HG03280 (cell line): Measurements from ENCODE around the gene ARF1.
A peak's percentile ranks its signal among the peaks of the same experiment; 100 is the strongest.

Experiments
- ATAC-seq: cut with Tn5 transposase; IDR thresholded peaks from one replicate; pipeline ENCODE4 v1.9.1; 2021; ENCODE audit warnings: mild to moderate bottlenecking, moderate library complexity; ENCODE audit not compliant: unreplicated experiment

ARF1 gene

DNA sequence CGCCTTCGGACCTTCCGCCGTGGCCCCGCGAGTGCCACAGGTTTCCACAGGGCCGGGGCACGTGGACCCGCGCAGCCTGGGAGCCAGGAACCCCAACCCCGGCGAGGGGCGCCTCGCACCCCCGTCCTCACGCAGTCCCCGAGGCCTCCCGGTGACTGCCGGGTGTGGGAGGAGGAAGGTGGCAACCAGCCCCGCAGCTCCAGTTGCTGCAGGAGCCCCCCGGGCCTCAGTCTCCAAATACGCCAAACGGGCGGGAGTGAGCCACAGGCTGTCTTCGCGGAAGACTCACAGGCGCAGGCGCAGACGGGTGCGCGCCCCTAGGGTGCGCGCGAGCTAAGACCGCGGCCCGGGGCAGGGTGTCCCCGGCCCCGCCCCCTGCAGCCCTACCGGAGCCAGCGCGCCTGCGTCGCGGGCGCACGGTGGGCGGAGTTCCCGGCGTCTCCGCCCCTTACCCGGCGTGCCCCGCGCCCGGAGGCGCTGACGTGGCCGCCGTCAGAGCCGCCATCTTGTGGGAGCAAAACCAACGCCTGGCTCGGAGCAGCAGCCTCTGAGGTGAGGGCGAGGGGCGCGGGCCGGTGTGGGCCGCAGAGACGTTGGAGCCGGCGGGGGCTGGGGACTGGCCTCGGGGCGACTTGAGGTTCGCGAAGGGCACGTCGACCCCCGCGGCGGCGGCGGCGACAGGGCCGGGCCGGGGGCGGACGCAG is at the start of gene ARF1:
ARF1 (plus strand) TSS at position 495 of the 704 bp plus-strand sequence. CDS start 14,407 bp downstream, outside the sequence.
- peak; percentile 82 for ATAC-seq

DNA sequence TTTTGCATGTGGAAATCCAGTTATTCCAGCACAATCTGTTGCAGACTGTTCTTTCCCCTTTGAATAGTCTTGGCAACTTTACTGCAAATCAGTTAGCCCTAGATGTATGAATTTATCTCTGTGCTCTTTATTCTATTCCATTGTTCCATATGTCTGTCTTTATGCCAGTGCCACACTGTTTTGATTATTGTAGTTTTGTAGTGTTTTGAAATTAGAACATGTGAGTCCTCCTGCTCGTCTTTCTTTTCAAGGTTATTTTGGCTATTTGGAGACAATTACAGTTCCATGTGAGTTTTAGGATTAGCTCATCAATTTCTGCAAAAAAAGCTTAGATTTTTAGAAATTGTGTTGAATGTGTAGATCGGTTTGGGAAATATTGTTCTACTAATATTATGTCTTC is 49.1 kb upstream of the ARF1 start:
- ATAC-seq: no peak

DNA sequence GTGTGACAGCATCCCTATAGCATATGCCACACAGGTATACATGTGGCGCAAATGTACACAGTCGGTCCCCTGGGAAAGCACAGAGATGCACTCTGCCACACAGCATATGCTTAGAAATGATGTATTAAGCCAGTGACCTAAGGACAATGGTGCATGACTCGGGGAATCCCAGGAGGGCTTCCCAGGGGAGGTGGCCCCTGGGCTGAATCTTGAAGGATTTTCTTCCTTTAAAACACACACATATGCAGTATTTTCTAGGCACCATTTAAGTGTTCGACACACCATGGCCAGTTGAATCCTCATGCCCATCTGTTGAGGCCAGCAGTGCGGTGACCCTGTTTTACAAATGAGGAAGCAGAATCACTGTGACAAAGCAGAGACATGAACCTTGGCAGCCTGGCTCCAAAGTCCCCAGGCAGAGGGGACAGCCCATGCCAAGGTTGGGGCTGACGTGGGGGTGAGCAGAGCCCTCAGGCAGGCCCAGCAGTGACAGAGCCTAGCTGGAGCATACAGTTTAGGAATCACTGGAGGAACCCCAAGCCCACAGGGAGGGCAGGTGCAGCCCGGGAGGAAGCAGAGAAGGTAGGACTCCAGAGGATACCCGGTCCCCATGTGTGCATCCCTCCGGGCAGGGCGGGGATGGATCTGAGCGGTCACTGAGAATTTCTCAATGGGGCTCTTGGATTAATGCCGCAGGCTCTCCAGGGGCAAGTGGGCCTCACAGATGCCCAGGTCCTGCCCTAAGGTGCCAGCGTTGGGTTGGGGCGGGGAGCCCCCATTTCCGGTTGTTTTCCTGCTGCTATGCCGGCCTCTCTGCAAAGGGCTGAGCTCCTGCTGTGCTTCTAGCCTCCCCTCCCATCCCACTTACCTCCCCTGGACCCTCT is 47.3 kb upstream of the ARF1 start:
- no peak for ATAC-seq

DNA sequence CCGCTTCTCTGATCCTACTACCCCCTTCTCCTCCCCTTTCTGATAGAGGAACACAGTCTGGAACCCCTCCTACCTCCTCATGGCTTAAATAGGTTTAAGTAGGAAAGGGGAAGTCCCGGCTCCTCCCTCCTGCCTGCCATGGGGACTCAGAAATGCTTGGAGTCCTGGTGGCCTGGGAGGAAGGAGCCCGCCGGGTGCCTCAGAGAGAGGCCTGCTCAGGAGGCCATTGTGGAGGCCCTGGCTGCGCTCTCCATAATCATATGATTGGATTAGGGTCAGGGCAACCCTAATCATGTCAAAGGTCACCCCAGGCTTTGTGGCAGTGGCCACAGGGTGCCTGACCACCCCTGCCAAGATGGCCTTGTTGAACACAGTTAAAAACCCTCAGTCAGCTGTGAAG is 46.7 kb upstream of the ARF1 start:
- ATAC-seq: no peak

DNA sequence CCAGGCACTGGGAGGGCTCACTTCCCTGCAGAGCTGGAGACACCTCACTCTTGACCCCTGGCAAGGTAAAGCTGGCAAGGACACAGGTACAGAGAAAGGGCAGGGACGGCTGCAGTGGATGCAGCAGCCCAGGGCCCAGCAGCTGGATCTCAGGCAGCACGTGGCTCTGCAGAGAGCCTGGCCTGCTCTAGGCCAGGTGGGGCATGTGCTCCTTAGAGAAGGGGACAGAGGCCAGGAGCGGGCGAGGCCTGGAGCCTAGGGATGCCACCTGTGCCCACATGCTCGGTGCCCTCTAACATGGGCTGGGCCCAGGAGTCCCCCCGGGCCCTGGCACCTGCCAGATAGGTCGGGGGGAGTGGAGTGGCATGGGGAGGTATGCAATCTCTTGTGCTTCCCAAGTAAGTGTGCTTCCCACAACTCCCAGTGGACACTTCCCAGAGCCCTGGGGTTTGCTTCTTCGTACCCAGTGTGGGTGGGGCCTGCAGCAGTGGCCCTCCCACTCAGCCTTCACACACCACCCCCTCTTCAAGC is 45.7 kb upstream of the ARF1 start:
- no peak for ATAC-seq

DNA sequence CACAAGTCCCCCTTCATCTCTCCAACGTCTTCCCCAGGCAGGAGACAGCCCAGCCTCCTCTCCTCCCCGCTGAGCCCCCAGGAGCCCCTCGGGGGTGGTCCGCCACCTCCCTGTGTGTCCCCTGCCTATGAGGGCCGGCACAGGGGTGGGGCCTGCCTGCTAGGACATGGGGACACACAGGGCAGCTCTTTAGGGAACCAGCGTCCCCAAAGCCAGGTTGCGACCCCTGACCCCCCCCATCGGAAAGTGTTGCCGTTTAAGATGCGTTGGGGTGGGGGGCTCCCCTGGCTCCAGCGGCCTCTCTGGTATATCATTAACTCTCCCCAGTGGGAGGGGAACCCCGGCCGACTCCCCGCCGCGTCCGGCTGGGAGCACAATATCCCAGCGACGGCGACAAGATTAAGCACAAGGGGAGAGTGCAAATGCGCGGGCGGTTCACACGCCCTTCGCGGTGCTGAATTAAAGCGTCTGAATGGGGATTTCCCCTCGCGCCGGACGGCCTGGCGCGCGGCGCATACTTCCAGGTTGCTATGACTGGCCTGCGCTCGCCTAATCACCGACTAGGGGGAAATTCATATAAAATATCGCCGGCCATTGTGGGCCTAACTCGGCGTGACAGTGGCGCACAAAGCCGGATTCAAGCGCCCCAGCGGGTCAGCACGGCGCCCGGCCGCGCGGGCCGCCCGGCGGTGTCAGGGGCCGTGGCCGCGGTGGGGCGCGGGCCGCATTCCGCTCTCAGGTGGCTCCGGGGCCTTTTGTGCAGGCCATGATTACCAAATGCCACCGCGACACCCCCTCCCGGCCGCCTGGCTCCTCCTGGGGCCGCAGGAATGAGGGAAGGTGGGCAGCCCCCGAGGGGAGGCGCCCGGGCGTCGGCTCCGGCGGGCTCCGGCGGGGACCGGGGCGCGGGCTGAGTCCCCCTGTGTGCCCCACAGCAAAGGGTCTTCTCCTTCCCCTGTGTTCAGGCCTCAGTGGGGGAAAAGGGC is 44.8 kb upstream of the ARF1 start:
- peak; percentile 70 for ATAC-seq

DNA sequence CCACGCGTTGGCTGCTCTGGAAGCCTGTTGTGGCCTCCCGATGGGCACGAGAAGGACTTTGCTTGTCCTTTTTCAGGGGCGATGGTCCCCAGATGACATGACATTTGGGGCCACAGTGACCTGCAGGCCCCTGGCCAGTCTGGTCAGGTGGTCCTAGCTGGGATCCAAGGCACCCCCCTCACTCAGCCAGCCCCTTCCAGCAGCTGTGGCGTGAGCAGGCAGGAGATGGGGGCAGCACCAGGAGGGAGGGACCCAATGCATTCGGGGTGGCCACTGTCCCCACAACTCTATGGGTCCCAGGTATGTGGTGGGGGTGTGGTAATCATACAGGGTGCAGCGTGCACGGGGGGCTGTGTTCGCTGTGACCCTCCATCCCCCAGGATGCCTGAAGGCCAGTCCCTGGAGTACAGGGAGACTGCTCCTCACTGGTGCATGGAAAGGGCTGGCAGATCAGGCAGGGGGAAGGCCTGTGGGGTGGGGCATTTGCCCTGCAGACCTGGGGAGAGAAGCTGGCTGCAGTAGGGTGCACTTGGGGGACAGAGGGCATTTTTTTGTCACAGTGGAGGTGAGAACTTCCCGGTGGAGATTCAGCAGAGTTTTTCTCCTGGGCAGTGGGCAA is 44.0 kb upstream of the ARF1 start:
- ATAC-seq: no peak

DNA sequence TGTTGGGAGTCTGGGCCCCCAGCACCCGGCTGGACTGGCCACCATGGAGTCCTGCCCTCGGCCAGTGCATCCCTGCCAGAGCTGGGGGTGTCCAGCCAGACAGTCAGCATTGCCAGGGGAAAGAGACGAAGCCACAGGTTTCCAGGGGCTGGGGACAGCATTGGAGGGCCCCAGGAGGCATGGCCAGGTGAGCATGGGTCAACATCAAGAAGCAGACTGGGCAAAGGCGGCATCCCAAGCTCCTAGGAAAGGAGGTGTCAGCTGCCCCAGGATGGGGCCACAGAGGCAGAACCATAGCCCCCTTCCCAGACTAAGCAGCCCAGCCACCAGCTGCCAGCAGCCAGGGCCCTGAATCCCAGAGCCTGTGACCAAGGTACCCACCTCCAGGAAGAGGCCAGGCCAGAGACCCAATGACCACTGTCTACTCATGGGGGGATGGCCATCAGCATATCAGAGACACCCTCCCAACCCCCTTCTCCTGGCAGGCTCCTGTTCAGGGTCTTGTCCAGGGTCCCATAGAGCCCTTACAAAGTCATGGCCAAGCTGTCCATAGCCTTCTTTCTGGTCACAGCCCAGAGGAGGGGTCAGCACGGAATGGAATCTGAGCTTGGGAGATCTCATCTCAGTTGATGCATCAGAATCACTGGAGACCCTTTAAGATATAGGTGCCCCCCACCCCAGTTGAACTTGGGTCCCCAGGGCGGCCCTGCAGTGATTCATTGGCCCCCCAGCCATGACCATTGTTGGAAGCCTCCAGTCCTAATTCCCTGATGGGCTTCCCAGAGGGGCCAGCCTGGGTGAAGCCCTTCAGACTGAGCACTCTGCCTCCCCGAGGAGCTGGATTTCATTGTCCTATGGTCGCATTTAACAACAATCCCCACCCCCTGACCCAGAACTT is 43.3 kb upstream of the ARF1 start:
- no peak for ATAC-seq

DNA sequence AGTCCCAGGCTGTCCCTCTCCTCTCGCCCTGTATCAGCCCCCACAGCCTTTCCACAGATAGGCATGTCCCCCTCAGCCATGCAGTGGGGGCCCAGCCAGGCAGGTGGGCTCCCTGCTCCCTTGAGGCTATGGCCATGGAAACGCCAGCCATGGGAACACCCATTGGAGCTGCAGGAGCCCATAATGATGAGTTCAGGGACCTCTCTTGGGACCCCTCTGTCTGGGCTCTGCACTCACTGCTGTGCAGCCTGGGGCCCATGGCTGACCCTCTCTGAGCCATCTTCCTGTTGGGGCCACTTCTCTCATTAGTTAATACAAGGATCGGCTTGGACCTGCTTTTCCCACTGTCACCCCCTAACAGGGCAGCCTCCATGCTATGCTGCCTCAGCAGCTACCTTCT is 42.5 kb upstream of the ARF1 start:
- no peak for ATAC-seq

DNA sequence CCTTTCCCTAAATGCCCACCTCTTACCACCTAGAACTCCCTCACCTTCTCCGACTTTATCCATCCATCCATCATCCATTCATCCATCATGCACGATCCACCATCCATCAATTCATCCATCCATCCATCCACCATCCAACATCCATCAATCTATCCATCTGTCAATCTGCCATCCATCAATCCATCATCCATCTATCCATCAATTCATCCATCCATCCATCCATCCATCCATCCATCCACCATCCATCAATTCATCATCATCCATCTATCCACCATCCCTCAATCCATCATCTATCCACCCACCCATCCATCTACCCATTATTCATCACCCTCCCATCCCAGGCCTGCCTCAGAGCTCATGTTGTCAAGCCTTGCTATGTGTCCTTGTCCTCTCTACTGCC is 41.2 kb upstream of the ARF1 start:
- ATAC-seq: no peak

DNA sequence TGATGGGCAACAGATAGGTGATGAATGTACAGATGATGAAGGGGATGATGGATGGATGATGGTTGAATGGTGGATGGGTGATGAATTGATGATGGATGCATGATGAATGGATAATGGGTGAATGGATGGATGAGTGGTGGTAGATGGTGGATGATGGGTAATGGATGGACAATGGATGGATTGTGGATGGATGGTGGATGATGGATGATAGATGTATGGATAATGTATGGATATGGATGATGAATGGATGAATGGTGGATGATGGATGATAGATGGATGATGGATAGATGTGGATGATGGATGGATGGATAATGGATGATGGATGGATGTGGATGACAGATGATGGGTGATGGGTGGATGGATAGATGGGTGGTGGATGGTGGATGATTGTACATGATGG is 40.0 kb upstream of the ARF1 start:
- ATAC-seq: no peak

DNA sequence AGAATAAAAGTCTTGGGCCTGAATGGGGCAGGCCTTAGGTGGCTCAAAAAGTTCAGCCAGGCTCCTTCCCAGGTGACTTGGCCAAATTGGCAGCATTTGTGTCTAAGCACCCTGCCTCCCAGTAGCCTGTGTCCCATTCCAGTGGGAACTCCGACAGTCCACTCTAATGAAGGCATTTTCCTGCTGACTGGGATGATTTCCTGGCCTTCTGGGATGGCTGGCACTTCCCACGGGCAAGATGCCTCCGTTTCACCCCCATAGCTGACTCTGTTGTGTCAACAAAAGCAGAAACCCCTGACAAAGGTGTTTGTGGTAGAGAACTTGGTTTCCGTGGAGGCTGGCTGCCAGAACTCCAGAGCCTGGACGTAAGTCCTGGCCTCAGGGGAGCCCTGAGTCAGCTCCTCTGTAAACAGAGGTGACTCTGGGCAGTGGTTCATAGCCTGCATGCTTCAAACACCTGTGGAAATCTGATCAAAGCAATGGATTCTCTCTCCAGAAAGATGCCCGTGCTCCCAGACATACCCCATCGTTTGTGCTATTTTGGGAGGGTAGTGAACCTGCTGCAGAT is 39.1 kb upstream of the ARF1 start:
- no peak for ATAC-seq

DNA sequence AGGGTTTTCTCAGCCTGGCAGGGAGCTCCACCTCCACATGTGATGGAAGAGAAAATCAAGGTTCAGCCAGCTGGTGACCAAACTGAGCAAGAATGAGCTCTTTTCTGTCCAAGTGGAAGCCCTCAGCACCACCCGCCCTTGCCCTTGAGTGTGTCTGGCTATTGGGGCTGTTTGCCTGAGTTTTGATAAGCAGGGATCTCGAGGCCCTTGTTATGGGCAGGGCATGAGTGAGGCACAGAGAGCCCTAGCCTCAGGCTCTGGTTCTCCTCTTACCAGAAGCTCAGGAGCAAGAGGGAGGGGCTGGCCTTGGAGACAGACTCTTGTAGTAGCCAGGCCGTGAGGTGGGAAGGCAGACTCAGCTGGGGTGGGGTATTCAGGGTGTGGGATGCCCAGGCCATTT is 37.5 kb upstream of the ARF1 start:
- ATAC-seq: no peak

DNA sequence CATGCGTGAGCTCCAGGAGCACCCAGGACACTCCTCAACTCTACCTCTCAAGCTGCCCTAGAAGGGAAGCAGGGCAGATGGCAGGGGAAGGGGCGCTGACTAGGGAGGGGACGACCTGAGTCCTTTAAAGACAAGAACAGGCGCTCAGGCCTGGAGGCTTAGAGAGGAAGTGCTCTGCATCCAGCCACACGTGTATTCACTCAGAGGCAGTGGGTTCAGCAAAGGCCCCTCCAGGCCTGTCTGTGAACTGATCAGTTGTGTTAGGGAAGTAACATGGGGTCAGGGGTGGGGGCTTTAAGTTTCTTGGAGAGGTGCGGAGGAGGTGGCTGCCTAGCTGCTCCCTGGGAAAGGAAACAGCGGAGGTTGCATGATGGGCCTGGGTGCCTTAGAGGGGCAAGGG is 37.1 kb upstream of the ARF1 start:
- ATAC-seq: no peak

DNA sequence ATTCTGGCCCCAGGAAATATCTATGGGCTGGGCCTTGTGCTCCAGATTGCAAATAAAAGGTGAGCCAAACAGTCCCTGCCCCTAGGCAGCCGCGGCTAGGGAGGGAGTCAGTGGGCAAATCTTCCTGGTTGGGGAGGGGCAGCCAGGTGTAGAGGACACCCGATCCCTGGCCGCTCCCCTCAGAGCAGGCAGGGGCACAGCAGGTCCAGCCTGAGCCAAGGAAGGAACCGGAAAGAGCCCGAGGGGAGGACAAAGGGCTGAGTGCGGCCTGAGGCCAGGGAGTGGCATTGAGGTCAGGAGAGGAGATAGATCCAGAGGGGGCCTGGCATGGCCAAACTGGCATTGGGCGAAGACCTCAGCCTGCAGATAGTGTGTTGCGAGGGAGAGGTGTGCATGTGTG is 36.6 kb upstream of the ARF1 start:
- no peak for ATAC-seq

DNA sequence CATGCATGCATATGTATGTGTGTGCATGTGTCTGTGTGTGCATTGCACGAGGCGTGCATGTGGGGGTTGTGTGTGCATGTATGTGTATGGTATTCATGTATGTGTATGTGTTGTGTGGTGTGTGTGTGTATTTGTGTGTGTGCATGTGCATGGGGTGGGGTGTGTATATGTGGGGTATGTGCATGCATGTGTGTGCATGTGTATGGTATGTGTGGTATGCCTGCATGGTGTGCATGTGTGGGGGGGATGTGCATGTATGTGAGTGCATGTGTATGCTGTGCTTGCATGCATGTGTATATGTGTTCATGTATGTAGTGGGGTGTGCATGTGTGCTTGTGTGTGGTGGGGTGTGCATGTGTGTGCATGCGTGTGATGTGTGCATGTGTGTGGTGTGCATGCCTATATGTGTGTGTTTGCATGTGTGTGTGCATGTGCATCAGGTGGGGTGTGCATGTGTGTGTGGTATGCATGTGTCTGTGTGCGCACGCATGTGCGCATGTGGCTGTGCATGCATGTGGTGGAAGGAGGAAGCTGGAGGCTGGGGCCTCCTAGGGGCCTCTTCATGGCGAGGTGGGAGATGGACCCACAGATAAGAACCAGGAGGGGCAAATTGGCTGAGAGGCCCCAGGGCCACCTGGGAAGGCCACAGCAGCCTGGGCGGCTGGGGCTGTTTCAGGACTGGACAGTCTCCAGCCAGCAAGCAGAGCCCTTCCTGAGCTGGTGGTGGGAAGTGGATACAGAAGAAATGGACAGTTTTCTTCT is 35.9 kb upstream of the ARF1 start:
- ATAC-seq: no peak

DNA sequence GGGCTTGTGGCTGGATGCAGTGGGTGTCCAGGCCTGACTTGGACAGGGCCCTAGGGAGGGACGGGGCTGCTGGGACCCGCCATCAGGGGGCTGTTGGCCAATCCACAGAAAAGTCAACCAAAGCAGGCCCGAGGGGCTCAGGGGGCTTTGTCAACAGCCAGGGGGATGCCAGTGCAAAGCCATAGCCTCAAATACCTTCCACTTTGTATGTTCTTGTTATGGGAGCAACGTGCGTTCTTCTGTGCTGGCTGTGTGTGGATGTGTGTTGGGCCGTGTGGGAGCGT is 35.4 kb upstream of the ARF1 start:
- no peak for ATAC-seq

DNA sequence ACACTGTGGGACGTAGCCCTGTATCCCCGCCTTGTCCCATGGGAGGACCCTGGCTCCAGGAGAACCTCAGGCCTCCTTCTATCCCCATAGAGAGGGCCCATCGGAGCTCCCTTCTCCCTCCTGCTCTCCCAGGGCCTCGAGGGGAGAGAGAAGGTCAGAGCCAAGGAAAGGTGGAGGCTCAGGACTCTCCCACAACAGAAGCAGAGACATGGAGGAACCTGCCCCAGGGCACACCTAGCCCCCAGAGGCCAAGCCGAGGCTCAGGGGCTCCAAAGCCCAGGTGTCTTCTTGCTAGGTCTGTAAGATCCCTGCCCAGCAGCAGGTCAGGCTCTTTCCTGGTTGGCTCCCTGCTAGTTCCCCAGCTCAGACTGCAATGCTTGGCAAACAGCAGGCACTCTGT is 34.4 kb upstream of the ARF1 start:
- no peak for ATAC-seq
